ENCODE results near the gene CYP2E1.
"Not testable (repeated sequence)": the region's sequence is repeated elsewhere in the genome, so short reads cannot be mapped to it uniquely, and the experiment has no call there.

CYP2E1 gene

DNA sequence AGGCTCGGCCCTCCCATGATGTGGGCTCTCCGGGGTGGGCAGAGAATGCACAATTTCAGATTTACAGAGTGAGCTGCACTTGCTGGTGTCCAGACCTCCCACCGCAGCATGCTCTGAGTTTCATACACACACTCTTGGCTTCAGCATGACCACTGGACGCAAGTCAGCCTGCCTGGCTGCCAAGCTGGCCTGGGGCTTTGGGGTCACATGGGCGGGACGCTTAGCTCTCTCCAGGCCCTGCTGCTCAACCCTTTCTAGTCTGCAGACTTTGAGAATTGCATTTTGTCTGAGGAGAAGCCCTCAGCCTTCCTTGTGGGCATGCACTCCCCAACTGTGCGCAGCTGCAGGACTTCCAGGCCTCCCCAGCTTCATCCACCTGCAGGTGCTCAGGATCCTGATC, 5.7 kb downstream of the CYP2E1 start:
- no peak for TF ChIP-seq MYC (IDR thresholded peaks at IDR 0.05; ENCODE audit: low read depth, low read length)
- TF ChIP-seq, protein P1, sequence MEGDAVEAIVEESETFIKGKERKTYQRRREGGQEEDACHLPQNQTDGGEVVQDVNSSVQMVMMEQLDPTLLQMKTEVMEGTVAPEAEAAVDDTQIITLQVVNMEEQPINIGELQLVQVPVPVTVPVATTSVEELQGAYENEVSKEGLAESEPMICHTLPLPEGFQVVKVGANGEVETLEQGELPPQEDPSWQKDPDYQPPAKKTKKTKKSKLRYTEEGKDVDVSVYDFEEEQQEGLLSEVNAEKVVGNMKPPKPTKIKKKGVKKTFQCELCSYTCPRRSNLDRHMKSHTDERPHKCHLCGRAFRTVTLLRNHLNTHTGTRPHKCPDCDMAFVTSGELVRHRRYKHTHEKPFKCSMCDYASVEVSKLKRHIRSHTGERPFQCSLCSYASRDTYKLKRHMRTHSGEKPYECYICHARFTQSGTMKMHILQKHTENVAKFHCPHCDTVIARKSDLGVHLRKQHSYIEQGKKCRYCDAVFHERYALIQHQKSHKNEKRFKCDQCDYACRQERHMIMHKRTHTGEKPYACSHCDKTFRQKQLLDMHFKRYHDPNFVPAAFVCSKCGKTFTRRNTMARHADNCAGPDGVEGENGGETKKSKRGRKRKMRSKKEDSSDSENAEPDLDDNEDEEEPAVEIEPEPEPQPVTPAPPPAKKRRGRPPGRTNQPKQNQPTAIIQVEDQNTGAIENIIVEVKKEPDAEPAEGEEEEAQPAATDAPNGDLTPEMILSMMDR (IDR thresholded peaks at IDR 0.05; ENCODE audit: low read depth, low read length) = no peak
- TF ChIP-seq POLR2A (IDR thresholded peaks at IDR 0.05; ENCODE audit: extremely low read depth, insufficient read length) = no peak
- TF ChIP-seq, protein P2, sequence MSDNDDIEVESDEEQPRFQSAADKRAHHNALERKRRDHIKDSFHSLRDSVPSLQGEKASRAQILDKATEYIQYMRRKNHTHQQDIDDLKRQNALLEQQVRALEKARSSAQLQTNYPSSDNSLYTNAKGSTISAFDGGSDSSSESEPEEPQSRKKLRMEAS (IDR thresholded peaks at IDR 0.05; ENCODE audit: low read depth, low read length) = no peak
- no peak overlapping the region for H3K4me3 ChIP-seq (ENCODE audit: low read depth, low read length)
- DNase-seq (ENCODE audit: low read depth) = no peak

DNA sequence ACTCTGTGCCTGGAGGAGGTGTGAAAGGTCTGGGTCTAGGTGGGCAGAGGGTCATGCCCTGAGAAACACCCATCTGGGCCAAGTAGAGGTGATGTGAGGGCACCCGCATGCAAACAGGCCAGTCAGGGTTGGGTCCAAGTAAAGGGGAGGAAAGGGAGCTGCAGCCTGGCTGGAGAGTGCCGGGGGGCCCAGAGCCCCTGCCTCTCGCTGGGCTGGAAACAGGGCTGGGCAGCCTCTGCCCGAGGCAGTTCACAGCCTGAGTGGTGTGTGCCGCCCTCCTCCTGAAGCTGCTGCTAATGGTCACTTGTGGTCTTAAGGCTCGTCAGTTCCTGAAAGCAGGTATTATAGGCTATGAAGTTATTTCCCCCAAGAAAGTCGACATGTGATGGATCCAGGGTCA, 7.3 kb downstream of the CYP2E1 start:
- no peak for DNase-seq (ENCODE audit: low read depth)
- TF ChIP-seq MYC (IDR thresholded peaks at IDR 0.05; ENCODE audit: low read depth, low read length) (no peak), POLR2A (IDR thresholded peaks at IDR 0.05; ENCODE audit: extremely low read depth, insufficient read length) (no peak)
- TF ChIP-seq, protein P2 (IDR thresholded peaks at IDR 0.05; ENCODE audit: low read depth, low read length) = no peak
- TF ChIP-seq, protein P1 (IDR thresholded peaks at IDR 0.05; ENCODE audit: low read depth, low read length) = no peak

DNA sequence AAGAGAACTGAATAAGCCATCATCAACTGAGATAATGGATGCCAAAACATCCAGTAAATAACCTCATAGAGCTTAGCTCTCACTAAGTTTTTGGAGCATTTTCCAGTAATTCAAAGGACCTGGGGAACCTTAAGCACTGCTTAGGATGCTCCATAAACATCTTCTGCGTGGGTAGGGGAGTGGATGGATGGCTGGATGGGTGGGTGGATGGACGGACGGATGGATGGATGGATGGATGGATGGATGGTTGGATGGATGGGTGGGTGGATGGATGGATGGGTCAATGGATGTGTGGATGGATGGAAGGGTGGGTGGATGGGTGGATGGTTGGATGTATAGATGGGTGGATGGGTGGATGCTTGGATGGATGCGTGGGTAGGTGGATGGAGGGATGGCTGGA, 9.0 kb downstream of the CYP2E1 start:
- H3K4me3 ChIP-seq (ENCODE audit: low read depth, low read length) = no peak overlapping the region
- TF ChIP-seq, protein P1 (IDR thresholded peaks at IDR 0.05; ENCODE audit: low read depth, low read length) = no peak
- TF ChIP-seq POLR2A (IDR thresholded peaks at IDR 0.05; ENCODE audit: extremely low read depth, insufficient read length) (no peak), MYC (IDR thresholded peaks at IDR 0.05; ENCODE audit: low read depth, low read length) (no peak)
- TF ChIP-seq, protein P2 (IDR thresholded peaks at IDR 0.05; ENCODE audit: low read depth, low read length) = no peak
- DNase-seq (ENCODE audit: low read depth) = no peak

More for the DNA sequence above, 7.3 kb downstream of the CYP2E1 start:
- H3K4me3 ChIP-seq (ENCODE audit: low read depth, low read length) = no peak overlapping the region

DNA sequence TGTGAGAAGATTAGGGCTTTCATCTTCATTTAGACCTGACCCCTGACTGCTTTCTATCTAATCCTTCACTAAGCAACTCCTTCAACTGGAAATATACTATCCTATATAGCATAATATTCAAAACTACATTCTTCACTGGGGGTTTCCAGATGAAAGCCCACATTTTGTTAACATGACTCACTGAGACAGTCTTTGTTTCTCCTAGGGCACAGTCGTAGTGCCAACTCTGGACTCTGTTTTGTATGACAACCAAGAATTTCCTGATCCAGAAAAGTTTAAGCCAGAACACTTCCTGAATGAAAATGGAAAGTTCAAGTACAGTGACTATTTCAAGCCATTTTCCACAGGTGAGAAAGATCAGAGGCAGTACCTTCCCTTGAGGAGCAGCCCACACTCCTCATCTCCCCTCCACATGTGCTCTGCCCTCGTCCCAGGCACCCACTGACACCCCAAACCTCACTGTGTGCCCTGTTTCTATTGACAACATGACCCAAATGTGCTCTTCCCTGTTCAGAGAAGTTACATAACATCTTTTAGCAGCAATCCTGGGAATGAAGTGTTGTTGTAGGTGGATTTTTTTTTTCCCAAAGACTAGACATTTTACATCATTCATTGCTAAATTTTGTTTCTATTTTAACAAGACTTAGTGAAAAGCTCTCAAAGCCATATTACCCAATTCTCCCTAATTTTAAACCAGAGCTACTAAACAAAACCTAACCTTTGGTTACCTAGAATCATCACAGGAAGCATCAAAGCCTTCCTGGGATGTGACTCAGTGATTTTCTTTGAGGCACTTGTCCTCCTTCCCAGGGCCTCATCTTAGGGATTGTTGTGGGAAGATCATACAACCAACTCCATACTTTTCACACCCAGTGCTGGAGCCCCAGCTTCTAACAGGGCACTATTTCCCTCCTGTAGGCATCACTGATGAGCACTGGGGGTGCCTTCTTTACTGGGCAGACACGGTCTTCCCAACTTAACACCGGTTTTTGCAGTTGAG, 10.7 kb downstream of the CYP2E1 start:
- DNase-seq (ENCODE audit: low read depth) = no peak
- TF ChIP-seq POLR2A (IDR thresholded peaks at IDR 0.05; ENCODE audit: extremely low read depth, insufficient read length) (no peak), MYC (IDR thresholded peaks at IDR 0.05; ENCODE audit: low read depth, low read length) (no peak)
- TF ChIP-seq, protein P2 (IDR thresholded peaks at IDR 0.05; ENCODE audit: low read depth, low read length) = no peak
- TF ChIP-seq, protein P1 (IDR thresholded peaks at IDR 0.05; ENCODE audit: low read depth, low read length) = no peak
- H3K4me3 ChIP-seq (ENCODE audit: low read depth, low read length) = no peak overlapping the region

DNA sequence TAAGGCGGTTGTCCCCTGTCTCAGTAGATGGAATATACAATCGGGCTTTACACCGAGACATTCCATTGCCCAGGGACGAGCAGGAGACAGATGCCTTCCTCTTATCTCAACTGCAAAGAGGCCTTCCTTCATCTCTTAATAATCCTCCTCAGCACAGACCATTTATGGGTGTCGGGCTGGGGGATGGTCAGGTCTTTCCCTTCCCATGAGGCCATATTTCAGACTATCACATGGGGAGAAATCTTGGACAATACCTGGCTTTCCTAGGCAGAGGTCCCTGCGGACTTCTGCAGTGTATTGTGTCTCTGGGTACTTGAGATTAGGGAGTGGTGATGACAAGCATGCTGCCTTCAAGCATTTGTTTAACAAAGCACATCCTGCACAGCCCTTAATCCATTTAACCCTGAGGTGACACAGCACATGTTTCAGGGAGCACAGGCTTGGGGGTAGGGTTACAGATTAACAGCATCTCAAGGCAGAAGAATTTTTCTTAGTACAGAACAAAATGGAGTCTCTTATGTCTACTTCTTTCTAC, 14.3 kb downstream of the CYP2E1 start:
- not testable (repeated sequence) for DNase-seq (ENCODE audit: low read depth); H3K4me3 ChIP-seq (ENCODE audit: low read depth, low read length)

DNA sequence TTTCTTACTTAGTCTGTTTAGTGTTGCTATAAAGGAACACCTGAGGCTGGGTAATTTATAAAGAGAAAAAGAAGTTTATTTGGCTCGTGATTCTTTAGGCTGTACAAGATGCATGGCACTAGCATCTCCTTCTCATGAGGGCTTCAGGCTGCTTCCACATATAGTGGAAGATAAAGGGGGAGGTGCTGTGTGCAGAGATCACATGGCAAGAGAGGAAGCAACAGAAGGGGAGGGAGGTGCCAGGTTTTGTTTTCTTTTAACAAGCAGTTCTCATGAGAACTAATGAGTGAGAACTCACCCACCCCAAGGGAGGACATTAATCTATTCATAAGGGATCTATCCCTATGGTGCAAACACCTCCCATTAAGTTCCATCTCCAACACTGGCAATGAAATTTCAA, 17.3 kb downstream of the CYP2E1 start:
- DNase-seq (ENCODE audit: low read depth) = peak; percentile 39
- TF ChIP-seq MYC (IDR thresholded peaks at IDR 0.05; ENCODE audit: low read depth, low read length) = peak; percentile 45; the same call in 1 of the 2 replicates
- TF ChIP-seq, protein P2 (IDR thresholded peaks at IDR 0.05; ENCODE audit: low read depth, low read length) = peak; percentile 81
- TF ChIP-seq, protein P1 (IDR thresholded peaks at IDR 0.05; ENCODE audit: low read depth, low read length) = no peak
- no peak for TF ChIP-seq POLR2A (IDR thresholded peaks at IDR 0.05; ENCODE audit: extremely low read depth, insufficient read length)

More for the DNA sequence above, 17.3 kb downstream of the CYP2E1 start:
- H3K4me3 ChIP-seq (ENCODE audit: low read depth, low read length) = no peak overlapping the region
